Measurements from ENCODE around the gene CD72.

The CD72 gene

GRCh38 chr9:35658968-35659220 is 40.7 kb upstream of the CD72 start:
- peak; percentile 54 for DNase-seq
- no peaks in the 10 kb centered on the region for H3K9me3 ChIP-seq (replicated peaks; ENCODE audit: insufficient read depth, low read length)
- H3K4me2 ChIP-seq (ENCODE audit: low read depth, low read length): peak overlapping the region; percentile 89
- no peaks in the 10 kb centered on the region for H3K9me2 ChIP-seq (replicated peaks; ENCODE audit: insufficient read depth, low read length)
- peaks cover 25% of the 10 kb centered on the region for H3F3A ChIP-seq (ENCODE audit: insufficient read depth, low read length)
- H3K4me1 ChIP-seq (ENCODE audit: low read length): peaks cover 14% of the 10 kb centered on the region; the same call in 1 of the 2 replicates
- peak overlapping the region; percentile 88 for H3K9ac ChIP-seq (ENCODE audit: low read length)
- TF ChIP-seq EZH2phosphoT487 (IDR thresholded peaks at IDR 0.05; ENCODE audit: low read length) (no peak), EZH2 (optimal IDR thresholded peaks at IDR 0.05; ENCODE audit: low read depth, low read length) (no peak)
- TF ChIP-seq, protein P1, sequence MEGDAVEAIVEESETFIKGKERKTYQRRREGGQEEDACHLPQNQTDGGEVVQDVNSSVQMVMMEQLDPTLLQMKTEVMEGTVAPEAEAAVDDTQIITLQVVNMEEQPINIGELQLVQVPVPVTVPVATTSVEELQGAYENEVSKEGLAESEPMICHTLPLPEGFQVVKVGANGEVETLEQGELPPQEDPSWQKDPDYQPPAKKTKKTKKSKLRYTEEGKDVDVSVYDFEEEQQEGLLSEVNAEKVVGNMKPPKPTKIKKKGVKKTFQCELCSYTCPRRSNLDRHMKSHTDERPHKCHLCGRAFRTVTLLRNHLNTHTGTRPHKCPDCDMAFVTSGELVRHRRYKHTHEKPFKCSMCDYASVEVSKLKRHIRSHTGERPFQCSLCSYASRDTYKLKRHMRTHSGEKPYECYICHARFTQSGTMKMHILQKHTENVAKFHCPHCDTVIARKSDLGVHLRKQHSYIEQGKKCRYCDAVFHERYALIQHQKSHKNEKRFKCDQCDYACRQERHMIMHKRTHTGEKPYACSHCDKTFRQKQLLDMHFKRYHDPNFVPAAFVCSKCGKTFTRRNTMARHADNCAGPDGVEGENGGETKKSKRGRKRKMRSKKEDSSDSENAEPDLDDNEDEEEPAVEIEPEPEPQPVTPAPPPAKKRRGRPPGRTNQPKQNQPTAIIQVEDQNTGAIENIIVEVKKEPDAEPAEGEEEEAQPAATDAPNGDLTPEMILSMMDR (IDR thresholded peaks at IDR 0.05; ENCODE audit: low read length): no peak
- H3K79me2 ChIP-seq (ENCODE audit: low read length): peaks cover 14% of the 10 kb centered on the region
- no peaks in the 10 kb centered on the region for H4K20me1 ChIP-seq (ENCODE audit: insufficient read depth, low read length)
- peak overlapping the region; percentile 80 for H2AFZ ChIP-seq (ENCODE audit: low read length)
- H3K27me3 ChIP-seq (replicated peaks; ENCODE audit: insufficient read depth, low read length): no peaks in the 10 kb centered on the region
- peak overlapping the region; percentile 74 for H3K4me3 ChIP-seq (ENCODE audit: low read length)
- no peaks in the 10 kb centered on the region for H3K36me3 ChIP-seq (replicated peaks; ENCODE audit: insufficient read depth, low read length)
- peak overlapping the region; percentile 91; the same call in 1 of the 2 replicates for H3K27ac ChIP-seq (ENCODE audit: low read length)

DNA sequence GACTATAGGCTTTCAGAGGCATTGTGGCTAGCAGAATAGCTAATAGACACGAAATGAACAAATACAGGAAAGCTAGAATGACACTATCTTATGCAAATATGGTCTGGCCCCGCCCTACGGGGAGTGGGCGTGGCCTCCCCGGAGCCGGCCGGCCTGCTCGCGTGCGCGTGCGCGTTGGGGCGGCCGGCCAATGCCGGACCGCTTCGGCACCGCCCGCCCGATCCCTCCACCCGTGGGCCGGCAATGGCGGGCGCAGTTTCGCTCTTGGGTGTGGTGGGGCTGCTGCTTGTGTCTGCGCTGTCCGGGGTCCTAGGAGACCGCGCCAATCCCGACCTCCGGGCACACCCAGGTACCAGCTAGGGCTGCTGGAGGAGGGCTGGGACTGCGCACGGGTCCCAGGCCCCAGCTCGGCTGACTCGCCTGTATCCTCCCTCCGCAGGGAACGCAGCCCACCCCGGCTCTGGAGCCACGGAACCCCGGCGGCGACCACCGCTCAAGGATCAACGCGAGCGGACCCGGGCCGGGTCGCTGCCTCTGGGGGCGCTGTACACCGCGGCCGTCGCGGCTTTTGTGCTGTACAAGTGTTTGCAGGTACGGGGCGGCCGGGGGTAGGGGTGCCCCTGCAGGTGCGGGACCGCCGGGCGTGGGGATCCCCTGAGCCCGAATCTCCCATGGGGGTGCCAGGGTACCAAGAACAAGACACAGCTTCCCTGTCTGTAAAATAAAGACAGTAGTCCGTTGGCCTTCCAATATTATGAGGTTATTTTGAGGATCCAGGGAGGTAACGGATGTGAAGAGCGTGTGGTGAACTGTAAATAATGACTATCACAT is 40.1 kb upstream of the CD72 start, which contains the start of gene CCDC107:
CCDC107 (plus strand) TSS at position 156 of the 831 bp plus-strand sequence; CDS start at position 244, 88 bp downstream.
- peak; percentile 86 for DNase-seq
- TF ChIP-seq, protein P1 (IDR thresholded peaks at IDR 0.05; ENCODE audit: low read length): peak; percentile 69
- no peak for TF ChIP-seq EZH2 (optimal IDR thresholded peaks at IDR 0.05; ENCODE audit: low read depth, low read length)
- no peak for TF ChIP-seq EZH2phosphoT487 (IDR thresholded peaks at IDR 0.05; ENCODE audit: low read length)
- Histone ChIP-seq H3K9me2 (replicated peaks; ENCODE audit: insufficient read depth, low read length) (no peaks in the 10 kb centered on the region), H3K9me3 (replicated peaks; ENCODE audit: insufficient read depth, low read length) (no peaks in the 10 kb centered on the region), H3K79me2 (ENCODE audit: low read length) (peaks cover 14% of the 10 kb centered on the region), H3K27ac (ENCODE audit: low read length) (peak within 1 kb of the TSS; percentile 91), H3K4me3 (ENCODE audit: low read length) (peak within 1 kb of the TSS; percentile 74), H3K36me3 (replicated peaks; ENCODE audit: insufficient read depth, low read length) (no peaks in the 10 kb centered on the region), H3K4me1 (ENCODE audit: low read length) (peaks cover 13% of the 10 kb centered on the region; the same call in 1 of the 2 replicates), H4K20me1 (ENCODE audit: insufficient read depth, low read length) (no peaks in the 10 kb centered on the region), H3K4me2 (ENCODE audit: low read depth, low read length) (peak within 1 kb of the TSS; percentile 89), H3K27me3 (replicated peaks; ENCODE audit: insufficient read depth, low read length) (no peaks in the 10 kb centered on the region), H2AFZ (ENCODE audit: low read length) (peak within 1 kb of the TSS; percentile 80), H3K9ac (ENCODE audit: low read length) (peak within 1 kb of the TSS; percentile 88), H3F3A (ENCODE audit: insufficient read depth, low read length) (peaks cover 20% of the 10 kb centered on the region)

DNA sequence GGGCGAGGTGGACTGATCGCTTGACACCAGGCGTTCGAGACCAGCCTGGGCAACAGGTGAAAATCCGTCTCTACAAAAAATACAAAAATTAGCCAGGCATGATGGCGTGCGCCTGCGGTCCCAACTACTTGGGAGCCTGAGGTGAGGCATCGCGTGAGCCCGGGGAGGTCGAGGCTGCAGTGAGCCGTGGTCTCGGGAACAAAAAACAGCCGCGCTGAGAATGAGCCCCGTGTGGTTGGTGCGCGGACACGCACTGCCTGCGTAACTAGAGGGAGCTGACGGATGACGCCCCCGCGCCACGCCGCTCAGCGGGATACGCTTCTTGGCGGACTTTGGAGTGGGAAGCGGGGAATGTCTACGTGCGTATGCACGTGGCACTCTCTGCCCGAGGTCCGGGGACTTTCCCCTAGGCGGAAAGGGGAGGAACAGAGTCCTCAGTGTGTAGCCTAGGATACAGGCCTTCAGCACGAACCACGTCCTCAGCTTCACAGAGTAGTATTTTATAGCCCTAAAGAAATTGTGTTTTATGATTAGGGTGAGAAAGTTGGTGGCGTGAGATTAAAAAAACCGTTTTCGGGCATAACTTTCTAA is 39.4 kb upstream of the CD72 start, which contains the start of gene RMRP:
RMRP (minus strand) TSS at position 474 of the 591 bp plus-strand sequence.
- H3K27me3 ChIP-seq (replicated peaks; ENCODE audit: insufficient read depth, low read length): no peaks in the 10 kb centered on the region
- H3K4me1 ChIP-seq (ENCODE audit: low read length): peaks cover 13% of the 10 kb centered on the region; the same call in 1 of the 2 replicates
- no peaks in the 10 kb centered on the region for H4K20me1 ChIP-seq (ENCODE audit: insufficient read depth, low read length)
- peaks cover 20% of the 10 kb centered on the region for H3F3A ChIP-seq (ENCODE audit: insufficient read depth, low read length)
- H3K9ac ChIP-seq (ENCODE audit: low read length): peak within 1 kb of the TSS; percentile 88
- TF ChIP-seq, protein P1 (IDR thresholded peaks at IDR 0.05; ENCODE audit: low read length): peak; percentile 9; the same call in 1 of the 2 replicates
- no peak for TF ChIP-seq EZH2phosphoT487 (IDR thresholded peaks at IDR 0.05; ENCODE audit: low read length)
- TF ChIP-seq EZH2 (optimal IDR thresholded peaks at IDR 0.05; ENCODE audit: low read depth, low read length): no peak
- H3K27ac ChIP-seq (ENCODE audit: low read length): peak within 1 kb of the TSS; percentile 91
- peak within 1 kb of the TSS; percentile 80 for H2AFZ ChIP-seq (ENCODE audit: low read length)
- no peaks in the 10 kb centered on the region for H3K9me2 ChIP-seq (replicated peaks; ENCODE audit: insufficient read depth, low read length)
- DNase-seq: peak; percentile 98
- no peaks in the 10 kb centered on the region for H3K36me3 ChIP-seq (replicated peaks; ENCODE audit: insufficient read depth, low read length)
- H3K79me2 ChIP-seq (ENCODE audit: low read length): peaks cover 14% of the 10 kb centered on the region
- H3K9me3 ChIP-seq (replicated peaks; ENCODE audit: insufficient read depth, low read length): no peaks in the 10 kb centered on the region
- H3K4me2 ChIP-seq (ENCODE audit: low read depth, low read length): peak within 1 kb of the TSS; percentile 89
- peak within 1 kb of the TSS; percentile 74 for H3K4me3 ChIP-seq (ENCODE audit: low read length)
